PC-9 (cell line): ENCODE data around the gene CNPY2. TPM values are rescaled to one million over a fixed set of nuclear protein-coding genes. Genes with fewer than 3 reads are reported as not detected.

Source experiments
- BruUV-seq: library from RNA; stranded (reverse); fragments of 400-500 nt; replicated peaks from 2 replicates; lab custom pipeline; 2021; lab: Mats Ljungman, UMichigan
- CTCF ChIA-PET: fragments of 300-600 bp; sonication (Branson Sonifier 250); formaldehyde crosslinking; loops from one replicate; lab custom pipeline; 2022; ENCODE audit warnings: antibody characterized with exemption; lab: Charles Lee
- POLR2A ChIA-PET: fragments of 300-600 bp; sonication (Branson Sonifier 250); formaldehyde crosslinking; loops from one replicate; lab custom pipeline; 2022; ENCODE audit warnings: antibody characterized with exemption; ENCODE audit not compliant: unreplicated experiment; lab: Charles Lee
- DNase-seq, 2 experiments: peaks; one replicate each; pipeline versions ENCODE4 v3.0.0 to v3.0.0-alpha.2; 2015 to 2022; ENCODE audit warnings: mixed read lengths in 1 of 2
- H2AFZ ChIP-seq: fragments of 200-600 bp; sonication (generic); 2 replicates; pipeline ENCODE4 v1.8.1; 2017; ENCODE audit warnings: antibody characterized with exemption
- H3F3A ChIP-seq: fragments of 200-600 bp; sonication (generic); 2 replicates; pipeline ENCODE4 v1.8.1; 2017; ENCODE audit warnings: antibody characterized with exemption, mild to moderate bottlenecking, low read depth; ENCODE audit not compliant: insufficient read depth
- H3K27ac ChIP-seq: fragments of 200-600 bp; sonication (generic); 2 replicates; pipeline ENCODE4 v1.6.1; 2016; ENCODE audit warnings: mixed run types
- H3K27me3 ChIP-seq: fragments of 200-600 bp; sonication (generic); 2 replicates; pipeline ENCODE4 v1.6.1; 2016; ENCODE audit warnings: low read depth, mixed run types; ENCODE audit not compliant: insufficient read depth
- H3K36me3 ChIP-seq: fragments of 200-600 bp; sonication (generic); 2 replicates; pipeline ENCODE4 v1.6.1; 2016; ENCODE audit warnings: low read depth, mixed run types
- H3K4me1 ChIP-seq: fragments of 200-600 bp; sonication (generic); replicated peaks from 2 replicates; pipeline ENCODE4 v1.6.1; 2016; ENCODE audit warnings: mixed run types; ENCODE audit not compliant: insufficient read depth
- H3K4me2 ChIP-seq: fragments of 200-600 bp; sonication (generic); 2 replicates; pipeline ENCODE4 v1.6.1; 2017; ENCODE audit warnings: mixed run types
- H3K4me3 ChIP-seq: fragments of 200-600 bp; sonication (generic); 2 replicates; pipeline ENCODE4 v1.6.1; 2016; ENCODE audit warnings: mixed run types
- H3K79me2 ChIP-seq: fragments of 200-600 bp; sonication (generic); 2 replicates; pipeline ENCODE4 v1.6.1; 2017; ENCODE audit warnings: low read depth, mixed run types
- H3K9me2 ChIP-seq: fragments of 200-600 bp; sonication (generic); 2 replicates; pipeline ENCODE4 v1.8.1; 2017; ENCODE audit warnings: mild to moderate bottlenecking; ENCODE audit not compliant: insufficient read depth
- H3K9me3 ChIP-seq: fragments of 200-600 bp; sonication (generic); 2 replicates; pipeline ENCODE4 v1.8.1; 2016; ENCODE audit warnings: low read depth; ENCODE audit not compliant: insufficient read depth
- H4K20me1 ChIP-seq: fragments of 200-600 bp; sonication (generic); 2 replicates; pipeline ENCODE4 v1.8.1; 2017; ENCODE audit not compliant: insufficient read depth
- CTCF ChIP-seq: fragments of 200-600 bp; sonication (generic); conservative IDR thresholded peaks from 2 replicates; pipeline ENCODE4 v1.6.1; 2017; ENCODE audit warnings: mixed run types, antibody characterized with exemption, mild to moderate bottlenecking, moderate library complexity
- EZH2 ChIP-seq: fragments of 200-600 bp; sonication (generic); IDR thresholded peaks from 2 replicates; pipeline ENCODE4 v1.8.0; 2017; ENCODE audit warnings: antibody characterized with exemption, low read depth
- intact Hi-C: fragments of 100-400 bp; cut with micrococcal nuclease; formaldehyde crosslinking; loops from one replicate; pipeline ENCODE4 v1.10.0; 2022; ENCODE audit not compliant: unreplicated experiment
- total RNA-seq: library from RNA; stranded (reverse); gene quantifications from 2 replicates; pipeline ENCODE4 v1.2.3, GENCODE V29; 2021

The CNPY2 gene
- total RNA-seq, 1 experiment from 2014 or later, result 82.1 TPM

DNA sequence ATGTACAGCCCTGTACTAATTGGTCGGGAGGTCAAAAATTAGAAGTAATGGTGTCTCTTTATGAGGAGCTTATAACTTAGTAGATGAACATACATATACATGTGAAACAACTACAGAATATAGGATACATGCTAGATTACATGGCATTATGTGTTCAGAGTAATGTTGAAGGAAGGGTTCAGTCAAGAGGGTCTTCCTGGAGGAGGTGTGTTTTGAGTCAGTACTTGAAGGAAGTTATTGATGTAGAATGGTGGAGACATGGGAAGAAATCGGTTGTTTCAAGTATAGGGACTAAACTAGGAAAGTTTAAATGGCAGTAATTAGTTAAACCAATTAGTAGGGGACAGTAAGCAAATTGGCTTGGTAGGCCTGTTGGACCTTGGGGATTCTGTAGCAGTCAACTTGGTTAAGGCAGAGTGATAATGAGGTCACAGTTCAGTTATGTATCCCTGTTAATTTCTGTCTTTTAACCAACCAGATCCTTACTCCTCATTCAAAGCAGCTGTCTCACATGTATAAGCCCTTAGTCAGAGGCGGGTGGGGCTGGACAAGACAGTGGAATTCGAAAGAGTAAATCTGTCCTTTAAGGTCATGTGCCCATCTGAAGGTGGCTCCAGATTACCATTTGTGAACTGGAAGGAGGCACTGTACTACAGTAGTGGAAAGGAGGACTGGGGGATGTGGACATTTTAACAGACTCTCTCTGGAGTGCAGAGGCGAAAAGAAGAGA, 54.1 kb downstream of the CNPY2 start:
- no peaks in the 10 kb centered on the region for H3K9me3 ChIP-seq
- no peaks in the 10 kb centered on the region; the same call in 1 of the 2 replicates for H3K9me2 ChIP-seq
- TF ChIP-seq EZH2, result no peak
- no peak for TF ChIP-seq CTCF
- peaks cover 36% of the 10 kb centered on the region for H3K4me1 ChIP-seq
- H3K4me3 ChIP-seq, result no peak overlapping the region
- H2AFZ ChIP-seq, result no peak overlapping the region
- H3K36me3 ChIP-seq, result 0 out of 2 replicates have a peak, but pooled peaks cover 4% of the 10 kb centered on the region
- CTCF ChIA-PET, result no interaction called here
- BruUV-seq, result no TSS peak
- POLR2A ChIA-PET, result interaction anchor here (0.7 kb wide), 1 partner anchor 211 kb away, joined by 4 read pairs; no protein-coding TSS in a partner anchor
- peaks cover 12% of the 10 kb centered on the region for H3K79me2 ChIP-seq
- intact Hi-C loops, result no loop called here
- H3K4me2 ChIP-seq, result peak overlapping the region; percentile 37; the same call in 1 of the 2 replicates
- peaks cover 6% of the 10 kb centered on the region for H4K20me1 ChIP-seq
- peak; percentile 55 to 76 for DNase-seq
- H3F3A ChIP-seq, result peaks cover 20% of the 10 kb centered on the region; the same call in 1 of the 2 replicates
- H3K27me3 ChIP-seq, result no peaks in the 10 kb centered on the region
- peak overlapping the region; percentile 42 for H3K27ac ChIP-seq

GRCh38 chr12:56260921-56261320, 54.9 kb downstream of the CNPY2 start:
- Histone ChIP-seq H4K20me1 (peaks cover 14% of the 10 kb centered on the region), H3K9me3 (no peaks in the 10 kb centered on the region), H3K27me3 (no peaks in the 10 kb centered on the region), H3K79me2 (peaks cover 20% of the 10 kb centered on the region), H3K36me3 (0 out of 2 replicates have a peak, but pooled peaks cover 6% of the 10 kb centered on the region), H3K4me1 (peaks cover 36% of the 10 kb centered on the region), H3K27ac (no peak overlapping the region), H3K4me3 (no peak overlapping the region), H3K9me2 (no peaks in the 10 kb centered on the region; the same call in 1 of the 2 replicates), H3F3A (peaks cover 20% of the 10 kb centered on the region; the same call in 1 of the 2 replicates), H3K4me2 (no peak overlapping the region), H2AFZ (no peak overlapping the region)
- ChIA-PET CTCF (no interaction called here), POLR2A (no interaction called here)
- intact Hi-C loops, result no loop called here
- DNase-seq, result no peak
- no TSS peak for BruUV-seq
- TF ChIP-seq CTCF (no peak), EZH2 (no peak)

DNA sequence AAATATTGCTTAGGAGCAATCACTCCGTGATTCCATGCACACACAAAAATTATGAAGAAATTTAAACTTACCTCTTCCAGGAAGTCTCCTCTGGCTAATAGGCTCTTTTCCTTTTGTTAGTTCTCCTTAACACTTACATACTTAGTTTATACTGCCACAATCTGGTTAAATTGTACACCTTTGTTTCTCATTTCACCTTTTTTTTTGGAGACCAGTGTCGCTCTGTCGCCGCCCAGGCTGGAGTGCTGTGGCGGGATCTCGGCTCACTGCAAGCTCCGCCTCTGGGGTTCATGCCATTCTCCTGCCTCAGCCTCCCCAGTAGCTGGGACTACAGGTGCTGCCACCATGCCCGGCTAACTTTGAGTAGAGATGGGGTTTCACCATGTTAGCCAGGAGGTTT, 55.4 kb downstream of the CNPY2 start:
- CTCF ChIA-PET, result interaction anchor here (0.6 kb wide), 1 partner anchor 70 kb away, joined by 9 read pairs; no protein-coding TSS in a partner anchor
- H3K4me3 ChIP-seq, result no peak overlapping the region
- H3K79me2 ChIP-seq, result peaks cover 25% of the 10 kb centered on the region

More for the DNA sequence above, 55.4 kb downstream of the CNPY2 start:
- Histone ChIP-seq H3K27me3 (no peaks in the 10 kb centered on the region), H4K20me1 (peaks cover 19% of the 10 kb centered on the region), H3K9me3 (no peaks in the 10 kb centered on the region), H3K27ac (no peak overlapping the region), H3K9me2 (no peaks in the 10 kb centered on the region; the same call in 1 of the 2 replicates), H3K36me3 (peaks cover 10% of the 10 kb centered on the region; the same call in 1 of the 2 replicates), H3K4me2 (no peak overlapping the region), H2AFZ (no peak overlapping the region), H3F3A (peaks cover 20% of the 10 kb centered on the region; the same call in 1 of the 2 replicates), H3K4me1 (peaks cover 31% of the 10 kb centered on the region)
- no TSS peak for BruUV-seq
- intact Hi-C loops, result no loop called here
- no peak for DNase-seq
- POLR2A ChIA-PET, result no interaction called here
- TF ChIP-seq CTCF (no peak), EZH2 (no peak)

Other genes with a start within 250 kb of the CNPY2 start
- gene ERBB3, start 235.8 kb downstream of the CNPY2 start, total RNA-seq, result 127 and 145 TPM in 2 replicates
- 120 and 159 TPM in 2 replicates for gene PA2G4, start 211.4 kb downstream of the CNPY2 start, total RNA-seq
- 3,423 and 4,460 TPM in 2 replicates for gene RPL41, start 199.4 kb downstream of the CNPY2 start, total RNA-seq
- gene ZC3H10, start 197.7 kb downstream of the CNPY2 start, total RNA-seq, result 4.4 and 6.5 TPM in 2 replicates
- 46.1 and 52.2 TPM in 2 replicates for gene ESYT1, start 187.7 kb downstream of the CNPY2 start, total RNA-seq
- 120 and 121 TPM in 2 replicates for gene MYL6B, start 163.4 kb downstream of the CNPY2 start, total RNA-seq
- gene MYL6, start 157.6 kb downstream of the CNPY2 start, total RNA-seq, result 666 and 697 TPM in 2 replicates
- 70.3 and 86.4 TPM in 2 replicates for gene SMARCC2, start 126.5 kb downstream of the CNPY2 start, total RNA-seq
- gene RNF41, start 94.1 kb downstream of the CNPY2 start, total RNA-seq, result 29.5 and 33.4 TPM in 2 replicates
- gene NABP2, start 91.6 kb downstream of the CNPY2 start, total RNA-seq, result 58.2 and 68.5 TPM in 2 replicates
- gene SLC39A5, start 85.9 kb downstream of the CNPY2 start, total RNA-seq, result 0.87 and 2.8 TPM in 2 replicates
- 59.4 and 62.8 TPM in 2 replicates for gene ANKRD52, start 57.6 kb downstream of the CNPY2 start, total RNA-seq
- 6.5 and 6.9 TPM in 2 replicates for gene COQ10A, start 49.0 kb downstream of the CNPY2 start, total RNA-seq
- 203 and 205 TPM in 2 replicates for gene CS, start 15.7 kb downstream of the CNPY2 start, total RNA-seq
- gene PAN2, start 18.0 kb upstream of the CNPY2 start, total RNA-seq, result 78.1 and 82.8 TPM in 2 replicates
- gene IL23A, start 22.9 kb upstream of the CNPY2 start, total RNA-seq, result 2.9 and 3.0 TPM in 2 replicates
- gene STAT2, start 44.1 kb upstream of the CNPY2 start, total RNA-seq, result 76.6 and 80.8 TPM in 2 replicates
- gene APOF, start 46.9 kb upstream of the CNPY2 start, total RNA-seq, result not detected in 2 replicates
- 27.1 and 30.9 TPM in 2 replicates for gene TIMELESS, start 133.4 kb upstream of the CNPY2 start, total RNA-seq
- not detected in 2 replicates for gene MIP, start 138.7 kb upstream of the CNPY2 start, total RNA-seq
- gene SPRYD4, start 152.6 kb upstream of the CNPY2 start, total RNA-seq, result 3.2 and 3.3 TPM in 2 replicates
- gene GLS2, start 172.2 kb upstream of the CNPY2 start, total RNA-seq, result 1.3 and 2.9 TPM in 2 replicates
- 44.7 and 81.8 TPM in 2 replicates for gene RBMS2, start 205.8 kb upstream of the CNPY2 start, total RNA-seq